Breast epithelium (tissue), 4 donors: ENCODE data around the gene PLCH2. TPM values are rescaled to one million over a fixed set of nuclear protein-coding genes. Genes with fewer than 3 reads are reported as not detected.

Experiments
- DNase-seq, 2 donors: peaks; one replicate each; pipeline ENCODE4 v3.0.0-alpha.2; 2019; ENCODE audit warnings: low spot score in 2 of 2
- H3K27ac ChIP-seq, 2 donors: fragments of 200-600 bp; sonication (generic) in 1 of 2; one replicate each; pipeline ENCODE4 v1.5.1; 2016 to 2019; ENCODE audit warnings: mild to moderate bottlenecking in 1 of 2
- H3K27me3 ChIP-seq, 2 donors: fragments of 200-600 bp; sonication (generic) in 1 of 2; one replicate each; pipeline versions ENCODE4 v1.5.1 to v1.6.0; 2017 to 2019; ENCODE audit warnings: control low read depth in 1 of 2, mild to moderate bottlenecking in 1 of 2
- H3K36me3 ChIP-seq: fragments of 200-600 bp; one replicate; pipeline ENCODE4 v1.5.1; 2019
- H3K4me1 ChIP-seq, 2 donors: fragments of 200-600 bp; sonication (generic); one replicate each; pipeline ENCODE4 v1.5.1; 2016 to 2019; ENCODE audit warnings: control low read depth in 1 of 2
- H3K4me3 ChIP-seq, 3 donors: fragments of 200-600 bp; sonication (generic); 1 replicate in 2 of 3; 2 replicates in 1 of 3; pipeline ENCODE4 v1.5.1; 2016 to 2019; ENCODE audit warnings: mild to moderate bottlenecking in 3 of 3, moderate library complexity in 2 of 3
- H3K9me3 ChIP-seq, 2 donors: fragments of 200-600 bp; sonication (generic) in 1 of 2; one replicate each; pipeline ENCODE4 v1.5.1; 2016 to 2019; ENCODE audit warnings: control low read depth in 1 of 2
- CTCF ChIP-seq, 3 donors: fragments of 450-650 bp; IDR thresholded peaks; one replicate each; pipeline ENCODE4 v1.5.1; 2016 to 2017; ENCODE audit warnings: antibody characterized with exemption in 3 of 3, mild to moderate bottlenecking in 3 of 3, moderate library complexity in 3 of 3
- POLR2A ChIP-seq: fragments of 450-650 bp; IDR thresholded peaks from one replicate; pipeline ENCODE4 v1.6.1; 2016; ENCODE audit warnings: antibody characterized with exemption, mild to moderate bottlenecking, moderate library complexity
- POLR2AphosphoS5 ChIP-seq, 3 donors: sonication (generic); formaldehyde crosslinking; IDR thresholded peaks; one replicate each; pipeline ENCODE4 v1.6.1; 2017; ENCODE audit warnings: antibody characterized with exemption in 3 of 3
- intact Hi-C: fragments of 100-400 bp; cut with DNase I; formaldehyde crosslinking; loops from one replicate; pipeline ENCODE4 v1.15.1; 2023; ENCODE audit warnings: low total_unique reads
- total RNA-seq, 3 donors: library from RNA; depleted of rRNA; stranded (reverse); fragments of >200 nt; gene quantifications; one replicate each; pipeline ENCODE4 v1.1.0, GENCODE V29; 2016

The PLCH2 gene
- total RNA-seq, 3 donors from 2014 or later = 0.16 to 12.0 (median 10.2) TPM

DNA sequence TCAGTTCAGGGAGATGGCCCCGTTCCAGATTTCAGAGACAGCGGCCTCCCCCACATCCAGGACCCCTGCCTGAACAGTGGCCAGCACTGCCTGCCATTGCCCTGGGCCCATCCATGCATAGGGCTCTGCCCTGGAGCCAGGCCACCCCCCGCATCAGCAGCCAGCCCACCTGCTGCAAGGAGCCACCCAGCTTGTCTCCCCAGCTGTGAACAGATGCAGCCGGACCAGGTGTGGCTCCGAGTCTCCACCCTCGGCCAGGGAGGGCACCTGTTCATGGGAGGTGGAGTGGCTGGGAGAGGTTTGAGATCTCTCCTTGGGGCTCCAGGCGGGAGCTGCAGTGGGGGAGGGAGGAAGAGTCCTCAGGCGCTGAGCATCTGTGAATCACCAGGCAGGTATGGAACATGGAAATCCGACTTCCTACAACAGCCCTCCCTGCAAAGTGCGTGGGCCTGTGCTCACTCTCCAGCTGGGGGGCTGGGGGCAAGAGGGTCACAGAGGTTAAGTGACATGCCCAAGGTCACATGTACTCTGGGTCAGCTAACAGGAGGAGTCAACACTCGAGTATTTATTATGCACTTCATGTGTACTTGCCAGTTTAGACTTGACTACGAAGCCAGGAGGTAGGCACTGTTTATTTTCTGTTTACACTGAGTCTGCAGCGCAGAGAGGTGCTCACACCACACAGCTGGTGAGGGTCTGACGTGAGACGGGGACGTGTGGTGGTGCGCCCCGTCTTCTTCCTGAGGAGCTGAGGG lies 58.8 kb downstream of the PLCH2 start:
- intact Hi-C loops = no loop called here
- TF ChIP-seq POLR2AphosphoS5 (IDR thresholded peaks at IDR 0.05) (no peak), POLR2A (no peak), CTCF (IDR thresholded peaks at IDR 0.05) (no peak)

DNA sequence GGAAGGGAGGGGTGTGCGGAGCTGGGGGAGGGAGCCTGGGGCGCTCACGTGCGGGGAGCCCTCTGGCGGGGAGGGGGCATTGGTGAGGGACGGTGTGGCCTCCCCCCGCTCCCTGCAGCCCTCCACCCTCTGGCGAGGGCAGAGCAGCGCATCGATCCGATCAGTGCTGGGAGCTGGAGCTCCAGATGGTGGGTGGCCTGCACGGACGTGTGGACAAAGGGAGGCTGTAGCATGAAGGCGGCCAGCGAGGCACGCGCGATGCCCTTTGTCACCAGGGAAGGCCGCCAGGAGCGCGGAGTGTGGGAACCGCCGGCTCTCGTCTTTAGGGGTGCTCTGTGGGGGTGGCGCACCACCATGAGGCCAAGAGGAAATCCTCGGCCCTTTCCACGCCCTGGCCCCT lies 59.4 kb downstream of the PLCH2 start:
- Histone ChIP-seq H3K9me3 (no peaks in the 10 kb centered on the region), H3K36me3 (no peaks in the 10 kb centered on the region), H3K27me3 (peaks cover 4 to 59% of the 10 kb centered on the region in 2 donors), H3K27ac (no peak overlapping the region), H3K4me1 (peaks cover 13 to 15% of the 10 kb centered on the region in 2 donors), H3K4me3 (no peak overlapping the region)
- no peak for DNase-seq
- intact Hi-C loops = no loop called here
- TF ChIP-seq CTCF (IDR thresholded peaks at IDR 0.05) (no peak), POLR2AphosphoS5 (IDR thresholded peaks at IDR 0.05) (no peak), POLR2A (no peak)

More for the DNA sequence above, 58.8 kb downstream of the PLCH2 start:
- DNase-seq = peak in 1 of 2 donors; percentile 33
- Histone ChIP-seq H3K36me3 (no peaks in the 10 kb centered on the region), H3K4me3 (no peak overlapping the region), H3K4me1 (peaks cover 17 to 21% of the 10 kb centered on the region in 2 donors), H3K9me3 (no peaks in the 10 kb centered on the region), H3K27ac (no peak overlapping the region), H3K27me3 (peaks cover 0 to 58% of the 10 kb centered on the region in 2 donors)

GRCh38 chr1:2535981-2536380 lies 59.9 kb downstream of the PLCH2 start:
- no peak for DNase-seq
- intact Hi-C loops = no loop called here
- H3K4me3 ChIP-seq = no peak overlapping the region
- H3K9me3 ChIP-seq = no peaks in the 10 kb centered on the region
- no peak overlapping the region for H3K27ac ChIP-seq
- H3K36me3 ChIP-seq = no peaks in the 10 kb centered on the region
- TF ChIP-seq POLR2A (no peak), CTCF (IDR thresholded peaks at IDR 0.05) (no peak), POLR2AphosphoS5 (IDR thresholded peaks at IDR 0.05) (no peak)
- peaks cover 8 to 10% of the 10 kb centered on the region in 2 donors for H3K4me1 ChIP-seq
- H3K27me3 ChIP-seq = peaks cover 5 to 59% of the 10 kb centered on the region in 2 donors

DNA sequence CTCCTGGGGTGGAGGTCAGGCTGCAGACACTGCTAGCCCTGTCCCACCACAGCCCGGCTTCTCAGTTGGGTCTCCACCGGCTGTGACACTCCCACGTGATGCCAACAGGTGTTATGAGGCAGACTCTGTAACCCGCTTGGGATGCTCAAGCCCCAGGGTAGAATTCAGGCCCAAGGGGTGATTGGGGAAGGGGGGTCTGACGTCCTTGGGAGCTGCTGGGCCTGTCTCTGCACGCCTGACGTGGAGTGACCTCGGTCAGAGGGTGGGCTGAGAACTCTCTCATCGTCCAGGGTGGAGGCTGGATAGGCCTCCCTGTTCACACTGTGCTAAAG lies 61.7 kb downstream of the PLCH2 start:
- Histone ChIP-seq H3K36me3 (no peaks in the 10 kb centered on the region), H3K9me3 (no peaks in the 10 kb centered on the region), H3K27me3 (peaks cover 5 to 46% of the 10 kb centered on the region in 2 donors), H3K4me3 (no peak overlapping the region), H3K4me1 (peaks cover 1 to 2% of the 10 kb centered on the region in 2 donors), H3K27ac (no peak overlapping the region)
- TF ChIP-seq CTCF (IDR thresholded peaks at IDR 0.05) (no peak), POLR2A (no peak), POLR2AphosphoS5 (IDR thresholded peaks at IDR 0.05) (no peak)
- DNase-seq = no peak
- intact Hi-C loops = no loop called here

- no peak for DNase-seq
- intact Hi-C loops = no loop called here
- TF ChIP-seq CTCF (IDR thresholded peaks at IDR 0.05) (no peak), POLR2A (no peak), POLR2AphosphoS5 (IDR thresholded peaks at IDR 0.05) (no peak)
- Histone ChIP-seq H3K9me3 (no peaks in the 10 kb centered on the region), H3K4me3 (no peak overlapping the region), H3K27me3 (peaks cover 5 to 46% of the 10 kb centered on the region in 2 donors), H3K36me3 (no peaks in the 10 kb centered on the region), H3K4me1 (no peaks in the 10 kb centered on the region), H3K27ac (no peak overlapping the region)
These were observed 62.3 kb downstream of the PLCH2 start for GRCh38 chr1:2538376-2538775.
